Stromal cell of bone marrow (primary cell): Measurements from ENCODE around the gene PCDH18.
A peak's percentile ranks its signal among the peaks of the same experiment; 100 is the strongest.

Source experiments
- DNase-seq: peaks from one replicate; pipeline ENCODE4 v3.0.0-alpha.2; 2012; ENCODE audit warnings: low read depth

The PCDH18 gene

GRCh38 chr4:137471895-137472294, 60.4 kb downstream of the PCDH18 start:
- DNase-seq: peak; percentile 41

GRCh38 chr4:137471461-137471860, 60.8 kb downstream of the PCDH18 start:
- peak; percentile 6 for DNase-seq

GRCh38 chr4:137470806-137471205, 61.5 kb downstream of the PCDH18 start:
- no peak for DNase-seq
